ENCODE measurements around the gene CLK2.

DNA sequence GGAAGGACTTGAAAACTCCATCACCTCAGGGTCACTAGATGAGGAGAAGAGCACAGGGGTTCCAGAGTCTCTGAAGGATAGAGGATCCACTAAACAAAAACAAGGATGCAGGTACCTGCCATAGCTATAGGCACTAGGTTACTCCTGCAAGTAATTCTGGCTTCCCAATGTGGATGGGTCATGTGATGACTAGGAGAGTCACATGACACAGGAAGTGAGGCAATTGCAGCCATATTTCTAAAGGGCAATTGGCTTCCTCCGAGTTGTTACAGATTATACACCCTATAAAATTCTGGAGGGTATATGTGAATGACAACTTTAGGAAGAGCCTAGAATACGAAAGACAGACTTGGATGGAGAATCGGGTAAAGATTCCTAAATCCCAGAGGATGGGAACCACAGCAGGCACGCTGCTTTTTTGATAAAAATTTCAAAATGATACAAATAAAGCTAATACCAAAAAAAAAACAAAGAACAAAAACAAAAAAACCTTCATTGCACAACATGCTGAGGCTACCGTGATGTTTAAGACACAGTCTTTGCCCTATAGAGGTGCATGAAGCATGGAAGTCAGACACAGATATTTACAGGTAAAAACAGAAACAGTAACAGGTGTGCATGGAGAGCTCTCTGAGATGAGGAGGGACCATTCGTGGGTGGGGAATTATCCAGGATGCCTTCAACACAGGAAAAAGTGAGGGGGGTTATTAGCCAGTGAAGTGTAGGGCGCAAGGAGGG lies 54.3 kb downstream of the CLK2 start:
- TF ChIP-seq POLR2A (IDR thresholded peaks at IDR 0.05; ENCODE audit: low read depth, low read length) (no peak), POLR2AphosphoS5 (IDR thresholded peaks at IDR 0.05; ENCODE audit: low read depth, low read length) (no peak), TAF1 (IDR thresholded peaks at IDR 0.05; ENCODE audit: low read depth, low read length) (no peak), PAX5 (IDR thresholded peaks at IDR 0.05; ENCODE audit: insufficient read depth, low read length, severe bottlenecking) (no peak), SPI1 (IDR thresholded peaks at IDR 0.05; ENCODE audit: low read depth, low read length) (no peak), POU2F2 (IDR thresholded peaks at IDR 0.05; ENCODE audit: low read depth, low read length) (no peak)
